ENCODE data around the gene GDF11.

GRCh38 chr12:55712700-55713415, 30.1 kb upstream of the GDF11 start:
- TF ChIP-seq CBX3 (IDR thresholded peaks at IDR 0.05; ENCODE audit: low read depth), result no peak
- TF ChIP-seq ATF3 (IDR thresholded peaks at IDR 0.05), result no peak
- no peak for TF ChIP-seq CTCF (IDR thresholded peaks at IDR 0.05 in 2 of 3, conservative IDR thresholded peaks at IDR 0.05 in 1 of 3; ENCODE audit: borderline replicate concordance in 1 of 3, insufficient read depth in 1 of 3, low read depth in 2 of 3, low read length in 2 of 3)
- no peak for TF ChIP-seq POLR2A (IDR thresholded peaks at IDR 0.05; ENCODE audit: borderline replicate concordance, extremely low read depth, insufficient read depth, insufficient read length)
- TF ChIP-seq ZNF274 (IDR thresholded peaks at IDR 0.05; ENCODE audit: low read depth, low read length), result no peak
